Mucosa of descending colon (tissue), 3 donors: ENCODE measurements around the gene SLC49A4. TPM values are rescaled to one million over a fixed set of nuclear protein-coding genes. Genes with fewer than 3 reads are reported as not detected.

Experiments
- ATAC-seq: fragments of 200-7000 bp; cut with Tn5 transposase; one replicate; pipeline ENCODE4 v1.9.1; 2020; ENCODE audit warnings: mild to moderate bottlenecking, moderate library complexity
- DNase-seq, 3 donors: peaks; one replicate each; pipeline ENCODE4 v3.0.0-alpha.2; 2020
- H3K36me3 ChIP-seq: fragments of 200-600 bp; one replicate; pipeline ENCODE4 v1.8.0; 2021; ENCODE audit warnings: low read depth, mild to moderate bottlenecking
- H3K4me1 ChIP-seq: fragments of 200-600 bp; one replicate; pipeline ENCODE4 v1.8.0; 2021; ENCODE audit warnings: low read depth, mild to moderate bottlenecking
- H3K4me3 ChIP-seq: fragments of 200-600 bp; one replicate; pipeline ENCODE4 v1.8.0; 2021; ENCODE audit warnings: mild to moderate bottlenecking
- H3K9me3 ChIP-seq: fragments of 200-600 bp; one replicate; pipeline ENCODE4 v1.8.0; 2021; ENCODE audit warnings: mild to moderate bottlenecking
- CTCF ChIP-seq: fragments of 200-600 bp; IDR thresholded peaks from one replicate; pipeline ENCODE4 v1.8.0; 2022; ENCODE audit warnings: antibody characterized with exemption, mild to moderate bottlenecking
- intact Hi-C, 2 donors: fragments of 100-400 bp; cut with DNase I in 1 of 2; cut with micrococcal nuclease in 1 of 2; formaldehyde crosslinking; loops; one replicate each; pipeline versions ENCODE4 v1.11.0 to v1.11.1; 2022; cut with DNase I, micrococcal nuclease
- total RNA-seq, 3 donors: library from RNA; stranded (reverse); fragmentation: NEBNext Ultra II Directional in 2 of 3; extraction: Animal tissue kit (Norgen Biotek cat#: 25700) in 2 of 3; gene quantifications; one replicate each; pipeline versions ENCODE4 v1.2.1 to v1.2.4, GENCODE V29; 2021 to 2023
- donor health status: DM: no; HTN: no; CAD: no; lungs with moderate emphysema.
- donor health status: DM: no; HTN: no; CAD: no.
- donor health status: DM: no; HTN: yes; CAD: no.

SLC49A4 gene
- total RNA-seq, 3 donors from 2014 or later, result 16.4 to 27.7 (median 22.9) TPM

- no peaks in the 10 kb centered on the region for H3K9me3 ChIP-seq
- intact Hi-C loops, result no loop called here
- no peaks in the 10 kb centered on the region for H3K36me3 ChIP-seq
- ATAC-seq (no peak), DNase-seq (no peak)
- H3K4me3 ChIP-seq, result no peak overlapping the region
- TF ChIP-seq CTCF, result no peak
- H3K4me1 ChIP-seq, result peaks cover 5% of the 10 kb centered on the region
Measured at GRCh38 chr3:122789585-122790273, 5.1 kb upstream of the SLC49A4 start.

- intact Hi-C loops, result no loop called here
Measured at GRCh38 chr3:122793568-122794416, 1.1 kb upstream of the SLC49A4 start, which contains the start of gene HSPBAP1. Gene HSPBAP1 (minus strand): TSS chr3:122793831. CDS start chr3:122793680, 151 bp downstream.

GRCh38 chr3:122794483-122794778 is 438 bp upstream of the SLC49A4 start:
- Histone ChIP-seq H3K4me1 (peaks cover 9% of the 10 kb centered on the region), H3K9me3 (no peaks in the 10 kb centered on the region), H3K36me3 (no peaks in the 10 kb centered on the region), H3K4me3 (peak overlapping the region; percentile 58)
- ATAC-seq, result no peak
- intact Hi-C loops, result no loop called here
- no peak for TF ChIP-seq CTCF
- no peak for DNase-seq

More at GRCh38 chr3:122793568-122794416, 1.1 kb upstream of the SLC49A4 start, which contains the start of gene HSPBAP1:
- H3K4me1 ChIP-seq, result peaks cover 9% of the 10 kb centered on the region
- ATAC-seq (peak; percentile 78), DNase-seq (peak; percentile 94 to 98 (median 97))
- H3K4me3 ChIP-seq, result peak within 1 kb of the TSS; percentile 58
- no peaks in the 10 kb centered on the region for H3K9me3 ChIP-seq
- no peaks in the 10 kb centered on the region for H3K36me3 ChIP-seq
- no peak for TF ChIP-seq CTCF

GRCh38 chr3:122795674-122796195 is 866 bp downstream of the SLC49A4 start:
- Histone ChIP-seq H3K4me1 (peaks cover 9% of the 10 kb centered on the region), H3K36me3 (no peaks in the 10 kb centered on the region), H3K4me3 (no peak overlapping the region), H3K9me3 (no peaks in the 10 kb centered on the region)
- TF ChIP-seq CTCF, result no peak
- peak in 1 of 3 donors; percentile 36 for DNase-seq
- intact Hi-C loops, result no loop called here
- no peak for ATAC-seq

- Histone ChIP-seq H3K36me3 (no peaks in the 10 kb centered on the region), H3K9me3 (no peaks in the 10 kb centered on the region), H3K4me3 (no peak overlapping the region), H3K4me1 (peaks cover 9% of the 10 kb centered on the region)
- TF ChIP-seq CTCF, result no peak
- peak; percentile 31 for ATAC-seq
- peak in 1 of 3 donors; percentile 28 for DNase-seq
- intact Hi-C loops, result no loop called here
Measured at GRCh38 chr3:122797291-122797690, 2.4 kb downstream of the SLC49A4 start.
